ENCODE data around the gene POLR2E. TPM values are rescaled to one million over a fixed set of nuclear protein-coding genes. Genes with fewer than 3 reads are reported as not detected.

Gene POLR2E
- total RNA-seq, 1 experiment from 2014 or later: 261 TPM

DNA sequence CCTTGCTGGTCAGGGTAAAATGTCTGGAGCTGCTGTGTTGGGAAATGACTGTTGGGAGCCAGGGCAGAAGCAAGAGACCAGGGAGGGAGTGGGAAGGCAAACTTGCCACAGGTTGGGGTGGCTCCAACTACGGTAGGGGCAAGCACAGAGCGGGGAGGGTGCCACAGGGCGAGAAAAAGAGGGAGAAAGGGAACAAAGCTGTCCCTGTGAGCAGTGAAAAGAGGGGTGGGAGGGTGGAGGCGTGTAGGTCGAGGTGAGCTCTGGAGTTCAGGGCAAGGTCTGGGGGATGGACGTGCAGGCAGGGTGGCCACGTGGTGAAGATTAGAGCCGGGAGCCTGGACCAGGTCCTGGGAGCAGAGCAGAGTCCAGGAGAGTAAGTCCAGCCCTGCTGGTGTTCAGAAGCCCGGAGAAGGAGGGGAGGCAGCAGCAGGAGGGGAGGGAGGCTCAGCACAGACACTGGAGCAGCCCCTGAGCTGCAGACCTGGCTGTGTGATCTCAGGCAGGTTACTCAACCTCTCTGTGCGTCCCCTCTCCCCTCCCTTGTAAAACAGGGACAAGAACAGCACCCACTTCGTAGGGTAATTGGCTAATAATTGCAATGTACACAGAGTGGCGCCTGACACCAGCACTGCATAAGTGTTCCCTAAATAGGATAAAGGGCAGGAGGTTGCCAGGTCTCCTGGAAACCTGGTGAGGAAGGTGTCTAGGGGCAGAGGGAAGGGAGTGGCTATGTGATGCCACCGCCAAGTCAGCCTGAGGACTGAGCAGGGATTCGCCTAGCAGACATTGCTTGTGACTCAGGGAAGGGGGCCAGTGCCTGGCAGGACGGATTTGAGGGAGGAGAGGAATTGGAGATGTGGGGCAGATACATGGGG, 3.2 kb upstream of the POLR2E start:
- WGBS (ENCODE audit: extremely low coverage, insufficient read length, low lambda C conversion rate): no CpG with 5 or more reads among the region's 15 CpGs
- Histone ChIP-seq H2BK120ac (ENCODE audit: low read depth, low read length, poor library complexity, severe bottlenecking) (no peak overlapping the region), H3K23ac (ENCODE audit: insufficient read length, low read depth, low read length) (no peak overlapping the region), H4K20me1 (ENCODE audit: control insufficient read depth, insufficient read depth, insufficient read length) (no peaks in the 10 kb centered on the region), H2AK5ac (ENCODE audit: insufficient read length, low read length) (no peak overlapping the region), H3K79me2 (ENCODE audit: insufficient read depth, low read length) (peaks cover 12% of the 10 kb centered on the region; the same call in 1 of the 2 replicates), H3K14ac (ENCODE audit: insufficient read depth, low read length) (no peak overlapping the region), H2BK12ac (ENCODE audit: insufficient read length, low read depth, low read length) (no peak overlapping the region), H3K23me2 (ENCODE audit: insufficient read length, low read depth, low read length, poor library complexity, severe bottlenecking) (peaks cover 7% of the 10 kb centered on the region), H3K27ac (ENCODE audit: insufficient read length, low read depth, low read length) (no peak overlapping the region), H3K9ac (ENCODE audit: extremely low read depth, insufficient read length, low read length) (no peak overlapping the region), H3K4me1 (ENCODE audit: insufficient read depth, low read length) (peaks cover 2% of the 10 kb centered on the region; the same call in 1 of the 2 replicates), H3K4me2 (ENCODE audit: insufficient read depth, insufficient read length, low read length) (no peak overlapping the region), H3K4ac (ENCODE audit: low read depth, low read length) (no peak overlapping the region; the same call in 1 of the 2 replicates), H2AFZ (ENCODE audit: low read length) (no peak overlapping the region), H3K56ac (ENCODE audit: insufficient read length, low read depth, low read length) (no peak overlapping the region), H2BK5ac (ENCODE audit: insufficient read length, low read length) (no peak overlapping the region), H4K91ac (ENCODE audit: insufficient read length, low read depth, low read length) (no peak overlapping the region), H3K18ac (ENCODE audit: insufficient read length, low read depth, low read length) (no peak overlapping the region), H4K5ac (ENCODE audit: insufficient read length, low read depth, low read length) (no peak overlapping the region), H2BK20ac (ENCODE audit: low read depth, low read length, poor library complexity, severe bottlenecking) (no peak overlapping the region), H3K27me3 (ENCODE audit: insufficient read depth, low read length) (no peaks in the 10 kb centered on the region), H3K79me1 (ENCODE audit: insufficient read depth, low read depth, low read length, poor library complexity, severe bottlenecking) (peaks cover 11% of the 10 kb centered on the region), H3K9me3 (ENCODE audit: control insufficient read depth, low read depth, low read length) (no peaks in the 10 kb centered on the region), H2BK15ac (ENCODE audit: low read depth, low read length) (no peak overlapping the region), H4K8ac (replicated peaks; ENCODE audit: insufficient read length, low read depth, low read length) (no peak overlapping the region), H3T11ph (ENCODE audit: low read length) (no peak overlapping the region)
- H3K9me3 Mint-ChIP-seq: peaks cover 2 to 3% of the 10 kb centered on the region in 2 experiments; a peak in 2 of 5 replicates
- no peak for DNase-seq
- peaks cover 2 to 6% (median 5%) of the 10 kb centered on the region in 3 experiments; a peak in 6 of 7 replicates for H3K36me3 Mint-ChIP-seq (ENCODE audit: insufficient read depth in 1 of 3, low read depth in 3 of 3)
- H3K4me1 Mint-ChIP-seq: peaks cover 12 to 34% of the 10 kb centered on the region in 2 experiments
- TF ChIP-seq CTCF (conservative IDR thresholded peaks at IDR 0.05): no peak
- H3K27me3 Mint-ChIP-seq (ENCODE audit: low read depth): no peaks in the 10 kb centered on the region
- no peak overlapping the region; a peak in 2 of 5 replicates for H3K4me3 Mint-ChIP-seq
- H3K27ac Mint-ChIP-seq: peak overlapping the region in 1 of 3 experiments; percentile 83; a peak in 2 of 7 replicates
